Measurements from ENCODE around the gene BLOC1S4.

DNA sequence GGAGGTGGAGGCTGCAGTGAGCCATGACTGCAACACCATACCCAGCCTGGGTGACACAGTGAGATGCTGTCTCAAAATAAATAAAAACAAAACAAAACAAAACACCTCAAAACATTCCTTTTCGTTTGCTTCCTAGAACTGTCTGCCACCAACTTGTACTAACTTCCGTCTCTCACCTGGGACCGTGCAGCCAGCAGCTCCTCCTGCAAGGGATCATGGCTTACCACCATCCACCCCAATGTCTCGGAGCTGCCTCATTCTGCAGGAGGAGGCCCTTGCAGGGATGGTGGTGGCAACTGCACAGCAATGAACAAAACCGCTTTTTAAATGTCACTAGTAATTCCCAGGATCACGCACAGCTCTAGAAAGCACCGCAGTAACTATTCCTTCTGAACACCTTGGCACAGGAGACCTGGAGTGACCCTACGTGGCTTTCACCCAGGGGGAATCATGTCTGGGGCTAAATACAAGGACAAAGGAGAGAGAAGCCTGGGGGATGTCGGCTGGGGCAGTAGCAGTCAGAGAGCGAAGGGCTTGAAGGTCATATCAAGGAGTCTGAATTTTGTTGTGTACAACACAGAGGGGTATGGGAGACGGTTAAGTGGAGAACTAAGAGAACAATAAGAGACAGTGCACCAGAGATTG is 49.1 kb downstream of the BLOC1S4 start:
- TF ChIP-seq POLR2AphosphoS5 (IDR thresholded peaks at IDR 0.05) (no peak), EP300 (IDR thresholded peaks at IDR 0.05) (no peak), POLR2A (IDR thresholded peaks at IDR 0.05) (no peak)
- TF ChIP-seq, protein P1, sequence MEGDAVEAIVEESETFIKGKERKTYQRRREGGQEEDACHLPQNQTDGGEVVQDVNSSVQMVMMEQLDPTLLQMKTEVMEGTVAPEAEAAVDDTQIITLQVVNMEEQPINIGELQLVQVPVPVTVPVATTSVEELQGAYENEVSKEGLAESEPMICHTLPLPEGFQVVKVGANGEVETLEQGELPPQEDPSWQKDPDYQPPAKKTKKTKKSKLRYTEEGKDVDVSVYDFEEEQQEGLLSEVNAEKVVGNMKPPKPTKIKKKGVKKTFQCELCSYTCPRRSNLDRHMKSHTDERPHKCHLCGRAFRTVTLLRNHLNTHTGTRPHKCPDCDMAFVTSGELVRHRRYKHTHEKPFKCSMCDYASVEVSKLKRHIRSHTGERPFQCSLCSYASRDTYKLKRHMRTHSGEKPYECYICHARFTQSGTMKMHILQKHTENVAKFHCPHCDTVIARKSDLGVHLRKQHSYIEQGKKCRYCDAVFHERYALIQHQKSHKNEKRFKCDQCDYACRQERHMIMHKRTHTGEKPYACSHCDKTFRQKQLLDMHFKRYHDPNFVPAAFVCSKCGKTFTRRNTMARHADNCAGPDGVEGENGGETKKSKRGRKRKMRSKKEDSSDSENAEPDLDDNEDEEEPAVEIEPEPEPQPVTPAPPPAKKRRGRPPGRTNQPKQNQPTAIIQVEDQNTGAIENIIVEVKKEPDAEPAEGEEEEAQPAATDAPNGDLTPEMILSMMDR (IDR thresholded peaks at IDR 0.05), result no peak

Data from upper lobe of left lung (tissue), 4 donors.